ENCODE measurements around the gene GALNT6. TPM values are rescaled to one million over a fixed set of nuclear protein-coding genes. Genes with fewer than 3 reads are reported as not detected.
"Not testable (repeated sequence)": the region's sequence is repeated elsewhere in the genome, so short reads cannot be mapped to it uniquely, and the experiment has no call there.

The GALNT6 gene
- total RNA-seq, 3 donors from 2014 or later: 10.7 to 20.6 (median 17.9) TPM

GRCh38 chr12:51321882-51322281 lies 69.3 kb downstream of the GALNT6 start:
- ATAC-seq: no peak
- Histone ChIP-seq H3K9me3 (no peaks in the 10 kb centered on the region), H3K4me1 (ENCODE audit: low read depth) (peaks cover 11% of the 10 kb centered on the region), H3K36me3 (ENCODE audit: low read depth) (no peaks in the 10 kb centered on the region), H3K4me3 (no peak overlapping the region)
- intact Hi-C loops (cut with DNase I, micrococcal nuclease): no loop called here
- DNase-seq: no peak
- no peak for TF ChIP-seq CTCF (IDR thresholded peaks at IDR 0.05)

GRCh38 chr12:51320695-51321320 lies 70.4 kb downstream of the GALNT6 start:
- no peaks in the 10 kb centered on the region for H3K9me3 ChIP-seq
- peaks cover 11% of the 10 kb centered on the region for H3K4me1 ChIP-seq (ENCODE audit: low read depth)
- TF ChIP-seq CTCF (IDR thresholded peaks at IDR 0.05): no peak
- peak; percentile 58 for ATAC-seq
- H3K4me3 ChIP-seq: no peak overlapping the region
- intact Hi-C loops (cut with DNase I, micrococcal nuclease): no loop called here
- no peak for DNase-seq
- no peaks in the 10 kb centered on the region for H3K36me3 ChIP-seq (ENCODE audit: low read depth)

- Histone ChIP-seq H3K9me3 (no peaks in the 10 kb centered on the region), H3K4me1 (ENCODE audit: low read depth) (peaks cover 11% of the 10 kb centered on the region), H3K36me3 (ENCODE audit: low read depth) (no peaks in the 10 kb centered on the region), H3K4me3 (no peak overlapping the region)
- ATAC-seq (no peak), DNase-seq (no peak)
- TF ChIP-seq CTCF (IDR thresholded peaks at IDR 0.05): no peak
- intact Hi-C loops (cut with DNase I, micrococcal nuclease): no loop called here
Observed at GRCh38 chr12:51320311-51320694, 70.9 kb downstream of the GALNT6 start.

- Histone ChIP-seq H3K9me3 (no peaks in the 10 kb centered on the region), H3K36me3 (ENCODE audit: low read depth) (no peaks in the 10 kb centered on the region), H3K4me3 (no peak overlapping the region), H3K4me1 (ENCODE audit: low read depth) (peaks cover 11% of the 10 kb centered on the region)
- intact Hi-C loops (cut with DNase I, micrococcal nuclease): no loop called here
- no peak for TF ChIP-seq CTCF (IDR thresholded peaks at IDR 0.05)
- DNase-seq (peak in 1 of 3 donors; percentile 50), ATAC-seq (peak; percentile 82)
Observed at GRCh38 chr12:51318846-51319599, 72.2 kb downstream of the GALNT6 start.

- H3K36me3 ChIP-seq (ENCODE audit: low read depth); H3K4me3 ChIP-seq; intact Hi-C loops (cut with DNase I, micrococcal nuclease); H3K9me3 ChIP-seq; ATAC-seq; DNase-seq: not testable (repeated sequence)
- peaks cover 11% of the 10 kb centered on the region for H3K4me1 ChIP-seq (ENCODE audit: low read depth)
Observed at GRCh38 chr12:51318057-51318806, 73.0 kb downstream of the GALNT6 start.

- DNase-seq: no peak
- ATAC-seq: no peak
- Histone ChIP-seq H3K4me3 (no peak overlapping the region), H3K36me3 (ENCODE audit: low read depth) (no peaks in the 10 kb centered on the region), H3K9me3 (no peaks in the 10 kb centered on the region), H3K4me1 (ENCODE audit: low read depth) (peaks cover 16% of the 10 kb centered on the region)
- intact Hi-C loops (cut with DNase I, micrococcal nuclease): no loop called here
- no peak for TF ChIP-seq CTCF (IDR thresholded peaks at IDR 0.05)
Observed at GRCh38 chr12:51311389-51311788, 79.8 kb downstream of the GALNT6 start.

All from mucosa of descending colon (tissue), 3 donors.